ENCODE measurements around the gene FAT2.

DNA sequence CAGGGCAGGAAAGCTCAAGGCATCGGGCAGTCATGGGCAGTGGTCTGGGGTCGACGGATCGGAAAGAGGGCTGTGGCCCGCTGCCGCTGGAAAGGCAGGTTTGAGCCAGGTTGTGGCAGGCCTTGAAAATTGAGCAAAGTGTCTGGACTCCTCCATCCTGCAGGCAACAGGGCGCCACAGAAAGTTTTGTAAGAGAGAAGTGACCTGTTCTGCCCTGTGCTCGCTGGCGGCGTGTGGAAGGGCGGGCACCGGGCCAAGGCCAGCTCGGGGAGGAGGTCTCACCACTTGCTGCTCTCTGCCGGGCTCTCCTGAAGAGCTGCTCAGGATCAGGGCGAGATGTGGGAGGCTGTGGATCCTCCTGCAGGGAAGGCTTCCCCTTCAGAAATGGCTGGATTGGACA, 41.4 kb upstream of the FAT2 start:
- TF ChIP-seq, protein P1, sequence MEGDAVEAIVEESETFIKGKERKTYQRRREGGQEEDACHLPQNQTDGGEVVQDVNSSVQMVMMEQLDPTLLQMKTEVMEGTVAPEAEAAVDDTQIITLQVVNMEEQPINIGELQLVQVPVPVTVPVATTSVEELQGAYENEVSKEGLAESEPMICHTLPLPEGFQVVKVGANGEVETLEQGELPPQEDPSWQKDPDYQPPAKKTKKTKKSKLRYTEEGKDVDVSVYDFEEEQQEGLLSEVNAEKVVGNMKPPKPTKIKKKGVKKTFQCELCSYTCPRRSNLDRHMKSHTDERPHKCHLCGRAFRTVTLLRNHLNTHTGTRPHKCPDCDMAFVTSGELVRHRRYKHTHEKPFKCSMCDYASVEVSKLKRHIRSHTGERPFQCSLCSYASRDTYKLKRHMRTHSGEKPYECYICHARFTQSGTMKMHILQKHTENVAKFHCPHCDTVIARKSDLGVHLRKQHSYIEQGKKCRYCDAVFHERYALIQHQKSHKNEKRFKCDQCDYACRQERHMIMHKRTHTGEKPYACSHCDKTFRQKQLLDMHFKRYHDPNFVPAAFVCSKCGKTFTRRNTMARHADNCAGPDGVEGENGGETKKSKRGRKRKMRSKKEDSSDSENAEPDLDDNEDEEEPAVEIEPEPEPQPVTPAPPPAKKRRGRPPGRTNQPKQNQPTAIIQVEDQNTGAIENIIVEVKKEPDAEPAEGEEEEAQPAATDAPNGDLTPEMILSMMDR (IDR thresholded peaks at IDR 0.05): no peak
- TF ChIP-seq POLR2AphosphoS5 (IDR thresholded peaks at IDR 0.05) (no peak), POLR2A (IDR thresholded peaks at IDR 0.05) (no peak)
